HUES48 (cell line): Measurements from ENCODE around the gene MYO5A.
A peak's percentile ranks its signal among the peaks of the same experiment; 100 is the strongest.
"Not testable (repeated sequence)": the region's sequence is repeated elsewhere in the genome, so short reads cannot be mapped to it uniquely, and the experiment has no call there.

Experiments
- H3K27ac ChIP-seq: one replicate; pipeline ENCODE4 v1.7.0; 2013; ENCODE audit warnings: low read depth, low read length, inconsistent platforms
- H3K27me3 ChIP-seq: 2 replicates; pipeline ENCODE4 v1.6.1; 2013; ENCODE audit warnings: mild to moderate bottlenecking, low read length; ENCODE audit not compliant: control insufficient read depth, insufficient read depth
- H3K36me3 ChIP-seq: 2 replicates; pipeline ENCODE4 v1.6.1; 2013; ENCODE audit warnings: low read length; ENCODE audit not compliant: control insufficient read depth, insufficient read depth
- H3K4me1 ChIP-seq: 2 replicates; pipeline ENCODE4 v1.6.1; 2013; ENCODE audit warnings: mild to moderate bottlenecking, low read length; ENCODE audit not compliant: control insufficient read depth, insufficient read depth
- H3K4me3 ChIP-seq: 2 replicates; pipeline ENCODE4 v1.5.1; 2013; ENCODE audit warnings: mild to moderate bottlenecking, low read depth, low read length
- H3K9ac ChIP-seq: 2 replicates; pipeline ENCODE4 v1.6.1; 2013; ENCODE audit warnings: mild to moderate bottlenecking, low read depth, low read length, moderate library complexity
- H3K9me3 ChIP-seq: 2 replicates; pipeline ENCODE4 v1.6.1; 2013; ENCODE audit warnings: low read length; ENCODE audit not compliant: control insufficient read depth, insufficient read depth

MYO5A gene

DNA sequence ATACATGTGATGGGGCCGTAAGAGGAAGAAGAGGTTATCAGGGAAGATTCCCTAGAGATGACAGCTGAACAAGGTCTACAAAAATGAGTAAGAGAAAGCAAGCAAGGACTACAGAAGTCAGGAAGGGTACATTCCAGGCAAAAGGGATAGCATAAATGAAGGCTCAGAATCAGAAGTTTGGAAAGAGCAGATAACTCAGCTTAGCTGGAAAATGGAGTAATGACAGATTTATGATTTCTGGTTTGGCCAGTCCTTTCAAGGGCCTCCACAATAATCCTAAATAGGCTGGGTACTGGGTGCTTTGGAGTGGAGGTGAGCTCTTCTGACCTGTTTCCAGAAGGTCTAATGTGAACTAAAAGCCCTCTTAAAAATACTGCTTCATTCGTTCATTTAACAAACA lies 110.7 kb downstream of the MYO5A start:
- Histone ChIP-seq H3K9ac (no peak overlapping the region), H3K4me1 (no peaks in the 10 kb centered on the region), H3K27ac (no peak overlapping the region), H3K4me3 (no peak overlapping the region), H3K36me3 (no peaks in the 10 kb centered on the region), H3K9me3 (no peaks in the 10 kb centered on the region), H3K27me3 (no peaks in the 10 kb centered on the region)

DNA sequence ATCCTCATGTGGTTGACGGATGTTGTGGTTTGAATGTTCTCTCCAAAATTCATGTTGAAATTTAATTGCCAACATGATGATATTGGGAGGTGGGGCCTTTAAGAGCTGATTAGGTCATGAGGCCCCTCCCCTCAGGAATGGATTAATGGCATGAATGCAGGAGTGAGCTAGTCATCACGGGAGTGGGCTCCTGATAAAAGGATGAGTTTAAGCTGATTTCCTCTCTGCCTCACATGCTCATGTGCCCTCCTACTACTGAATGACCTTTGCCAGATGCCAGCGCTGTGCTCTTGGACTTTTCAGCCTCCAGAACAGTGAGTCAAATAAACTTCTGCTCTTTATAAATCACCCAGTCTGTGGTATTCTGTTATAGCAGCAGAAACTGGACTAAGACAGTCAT lies 111.2 kb downstream of the MYO5A start:
- H3K4me3 ChIP-seq = no peak overlapping the region
- no peaks in the 10 kb centered on the region for H3K9me3 ChIP-seq
- H3K27ac ChIP-seq = no peak overlapping the region
- H3K27me3 ChIP-seq = no peaks in the 10 kb centered on the region
- no peaks in the 10 kb centered on the region for H3K4me1 ChIP-seq
- H3K9ac ChIP-seq = no peak overlapping the region
- no peaks in the 10 kb centered on the region for H3K36me3 ChIP-seq

DNA sequence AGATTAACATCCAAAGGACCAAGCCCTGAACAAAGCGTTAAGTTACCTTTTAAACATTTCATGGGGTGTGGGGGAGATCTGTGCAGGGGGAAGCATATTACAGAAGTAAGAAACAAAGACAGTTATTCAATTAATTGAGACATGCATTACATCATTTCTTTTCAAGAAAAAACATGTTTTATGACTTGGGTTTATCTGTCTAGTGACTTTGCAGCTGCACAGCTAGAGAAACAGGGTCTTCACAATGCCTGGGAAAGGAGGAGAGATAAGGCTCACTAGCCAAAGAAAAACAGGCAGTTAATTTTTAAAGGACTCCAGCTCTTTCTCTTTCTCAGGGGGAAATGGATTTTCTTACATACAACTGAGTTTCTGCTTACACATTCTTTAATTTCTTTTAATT lies 112.1 kb downstream of the MYO5A start:
- not testable (repeated sequence) for H3K4me1 ChIP-seq, H3K4me3 ChIP-seq, H3K9ac ChIP-seq, H3K27ac ChIP-seq, H3K36me3 ChIP-seq, H3K27me3 ChIP-seq, H3K9me3 ChIP-seq

DNA sequence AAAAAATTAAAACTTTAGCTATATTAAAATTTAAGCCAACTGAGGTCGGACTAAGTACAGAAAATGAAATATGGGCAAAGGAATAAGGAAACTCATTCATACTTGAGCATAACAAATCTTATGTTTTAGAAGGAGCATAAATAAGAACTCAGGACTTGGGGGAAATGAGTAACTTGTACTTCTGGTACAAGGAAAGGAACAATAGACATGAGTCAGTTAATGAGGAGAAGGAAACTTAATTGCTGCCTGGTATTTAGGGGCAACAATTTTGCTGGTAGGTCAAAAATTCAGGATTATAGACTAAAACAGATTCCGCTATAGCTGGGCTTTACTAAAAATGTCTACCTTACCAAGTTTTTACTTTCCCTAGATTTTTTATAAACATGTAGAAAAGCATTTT lies 113.1 kb downstream of the MYO5A start:
- H3K27ac ChIP-seq = no peak overlapping the region

DNA sequence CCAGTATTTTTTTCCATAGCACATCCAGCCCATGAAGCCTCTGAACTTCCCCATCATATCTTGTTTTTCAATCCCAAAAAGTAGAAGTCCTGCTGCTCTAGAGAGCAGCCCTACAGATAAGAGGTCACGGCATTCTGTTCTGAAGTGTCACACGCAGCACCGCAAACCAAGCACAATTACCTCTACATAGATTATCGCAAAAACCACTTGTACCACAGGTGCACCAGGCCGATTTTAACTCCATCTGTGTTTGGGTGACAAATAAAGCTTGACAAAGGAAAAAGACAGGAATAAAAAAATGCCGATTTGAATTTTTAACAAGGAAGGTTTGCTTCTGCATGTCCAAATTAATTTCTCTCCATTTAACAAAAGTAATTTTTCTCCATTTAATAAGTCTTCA lies 113.7 kb downstream of the MYO5A start:
- H3K4me1 ChIP-seq = no peaks in the 10 kb centered on the region
- no peaks in the 10 kb centered on the region for H3K27me3 ChIP-seq
- no peaks in the 10 kb centered on the region for H3K36me3 ChIP-seq
- no peak overlapping the region for H3K9ac ChIP-seq
- no peak overlapping the region for H3K4me3 ChIP-seq
- H3K27ac ChIP-seq = no peak overlapping the region
- H3K9me3 ChIP-seq = no peaks in the 10 kb centered on the region

More for the DNA sequence above, 113.1 kb downstream of the MYO5A start:
- H3K4me1 ChIP-seq = no peaks in the 10 kb centered on the region
- no peaks in the 10 kb centered on the region for H3K36me3 ChIP-seq
- H3K4me3 ChIP-seq = no peak overlapping the region
- H3K9me3 ChIP-seq = no peaks in the 10 kb centered on the region
- no peaks in the 10 kb centered on the region for H3K27me3 ChIP-seq
- H3K9ac ChIP-seq = no peak overlapping the region

DNA sequence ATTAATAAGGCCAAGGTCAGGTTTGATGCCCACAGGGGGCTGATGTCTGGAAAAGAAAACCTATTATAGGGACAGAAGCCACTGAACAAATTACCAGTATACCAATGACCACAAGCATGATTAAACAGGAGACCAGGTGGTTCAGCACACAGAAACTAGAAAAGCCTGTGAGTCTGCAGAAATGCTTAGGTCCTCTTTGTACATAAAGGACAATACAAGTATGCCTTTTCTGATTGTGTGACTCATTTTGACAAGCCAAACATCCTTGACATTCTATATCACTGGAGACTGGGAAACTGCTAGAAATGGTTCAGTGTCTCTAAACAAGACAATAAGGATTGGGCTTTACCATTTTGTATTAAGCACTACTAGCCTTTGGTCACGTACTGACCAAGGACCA lies 119.9 kb downstream of the MYO5A start:
- H3K9ac ChIP-seq = no peak overlapping the region
- no peaks in the 10 kb centered on the region for H3K27me3 ChIP-seq
- no peak overlapping the region for H3K27ac ChIP-seq
- no peaks in the 10 kb centered on the region for H3K4me1 ChIP-seq
- no peaks in the 10 kb centered on the region for H3K9me3 ChIP-seq
- H3K4me3 ChIP-seq = no peak overlapping the region
- 0 out of 2 replicates have a peak, but pooled peaks cover 4% of the 10 kb centered on the region for H3K36me3 ChIP-seq

DNA sequence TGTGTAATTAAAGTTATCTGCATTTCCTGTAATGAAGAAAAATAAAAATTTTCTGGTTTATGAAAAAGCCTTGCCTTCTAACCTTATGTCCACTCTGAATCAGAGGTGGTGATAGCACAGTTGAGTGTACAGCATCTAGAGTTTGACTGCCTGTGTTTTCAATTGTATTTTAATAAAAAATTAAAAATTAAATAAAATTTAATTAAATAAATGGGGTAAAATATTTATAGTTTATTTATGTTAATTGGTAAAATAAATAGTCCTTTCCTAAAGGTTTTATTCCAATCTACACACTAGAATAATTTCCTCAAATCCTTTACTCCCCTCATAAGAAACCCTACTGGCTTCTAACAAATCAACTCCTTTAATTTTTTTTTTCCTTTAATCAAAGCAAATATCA lies 121.3 kb downstream of the MYO5A start:
- no peaks in the 10 kb centered on the region for H3K27me3 ChIP-seq
- H3K27ac ChIP-seq = no peak overlapping the region
- no peaks in the 10 kb centered on the region for H3K9me3 ChIP-seq
- H3K9ac ChIP-seq = no peak overlapping the region
- H3K36me3 ChIP-seq = 0 out of 2 replicates have a peak, but pooled peaks cover 4% of the 10 kb centered on the region
- no peaks in the 10 kb centered on the region for H3K4me1 ChIP-seq
- no peak overlapping the region for H3K4me3 ChIP-seq

DNA sequence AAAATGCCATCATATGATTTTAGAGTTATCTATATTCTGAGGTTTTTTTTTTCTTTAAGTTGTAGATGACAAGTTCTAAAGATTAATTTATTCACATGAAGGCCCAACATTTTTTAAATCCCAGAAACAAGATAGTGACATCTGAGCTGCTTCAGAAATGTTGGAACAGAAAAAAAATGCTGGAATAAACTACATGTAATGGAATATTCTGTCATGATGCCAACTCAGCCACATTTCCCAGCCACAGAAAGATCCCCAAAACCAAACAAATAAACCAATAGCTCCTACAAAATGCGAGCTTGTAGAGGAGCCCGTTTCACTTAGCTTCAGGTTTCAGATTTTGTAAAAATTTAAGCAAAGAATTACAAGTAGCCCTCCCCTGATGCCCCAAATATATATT lies 122.1 kb downstream of the MYO5A start:
- no peak overlapping the region for H3K9ac ChIP-seq
- H3K9me3 ChIP-seq = no peaks in the 10 kb centered on the region
- H3K36me3 ChIP-seq = 0 out of 2 replicates have a peak, but pooled peaks cover 4% of the 10 kb centered on the region
- H3K27me3 ChIP-seq = no peaks in the 10 kb centered on the region
- no peak overlapping the region for H3K4me3 ChIP-seq
- no peak overlapping the region for H3K27ac ChIP-seq
- no peaks in the 10 kb centered on the region for H3K4me1 ChIP-seq

DNA sequence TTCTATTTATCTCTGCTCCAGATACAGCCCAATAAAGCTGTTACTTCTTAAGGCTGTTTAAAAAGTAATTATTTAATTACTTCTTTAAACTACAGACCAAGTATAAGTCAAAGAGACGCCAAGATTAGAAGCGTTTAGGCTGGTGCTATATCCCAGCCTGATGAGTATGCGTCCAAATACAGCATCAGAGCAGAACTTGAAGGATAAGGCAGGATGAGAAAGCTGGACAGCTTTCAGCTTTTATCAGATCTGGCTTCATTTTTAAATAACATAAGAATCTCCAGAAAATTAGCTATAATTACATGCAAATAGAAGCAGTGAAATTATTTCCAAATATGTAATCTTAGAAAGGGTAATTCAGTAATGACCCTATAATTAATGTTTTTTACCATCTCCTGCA lies 122.8 kb downstream of the MYO5A start:
- H3K4me1 ChIP-seq = no peaks in the 10 kb centered on the region
- H3K27me3 ChIP-seq = no peaks in the 10 kb centered on the region
- no peak overlapping the region for H3K4me3 ChIP-seq
- H3K36me3 ChIP-seq = 0 out of 2 replicates have a peak, but pooled peaks cover 4% of the 10 kb centered on the region
- no peaks in the 10 kb centered on the region for H3K9me3 ChIP-seq
- H3K27ac ChIP-seq = no peak overlapping the region
- no peak overlapping the region for H3K9ac ChIP-seq

DNA sequence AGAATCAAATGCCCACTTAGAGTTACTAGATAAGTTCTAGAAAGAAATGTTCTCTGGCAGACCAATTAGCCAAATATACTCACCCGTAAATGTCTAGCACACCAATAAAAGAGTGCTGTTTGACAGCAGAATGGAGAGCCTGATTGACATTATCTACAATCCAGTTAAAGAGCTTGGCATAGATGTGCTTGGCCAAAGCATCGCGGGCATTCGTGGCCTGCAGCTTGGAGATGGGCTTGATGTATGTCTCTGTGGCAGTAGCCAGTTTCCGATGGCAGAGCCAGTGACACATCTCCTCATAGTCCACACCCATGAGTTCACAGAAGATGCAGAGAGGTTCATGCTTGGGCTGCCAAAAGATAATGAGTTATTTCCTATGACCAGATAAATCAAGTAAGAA lies 131.6 kb downstream of the MYO5A start:
- Histone ChIP-seq H3K27ac (peak overlapping the region; percentile 10), H3K27me3 (no peaks in the 10 kb centered on the region), H3K4me3 (no peak overlapping the region), H3K9ac (no peak overlapping the region), H3K9me3 (no peaks in the 10 kb centered on the region), H3K4me1 (peaks cover 46% of the 10 kb centered on the region), H3K36me3 (no peaks in the 10 kb centered on the region)

DNA sequence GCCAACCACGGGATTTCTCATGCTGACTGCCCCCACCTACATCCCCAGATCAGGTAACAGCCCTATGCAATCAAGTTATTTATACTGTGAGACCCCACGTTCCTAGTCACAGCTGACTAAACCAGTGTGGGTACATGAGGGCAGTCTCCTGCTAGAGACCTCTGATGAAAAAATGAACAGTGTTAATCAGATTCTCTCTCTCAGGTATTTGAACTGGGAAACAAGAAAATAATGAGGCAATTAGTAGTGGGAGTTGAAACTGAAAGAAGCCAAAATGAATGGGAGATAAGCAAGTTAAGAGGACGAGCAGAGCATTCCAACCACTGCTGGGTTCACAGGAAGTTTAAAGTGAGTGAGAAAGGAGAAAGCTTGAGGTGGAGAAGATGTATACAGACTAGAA lies 134.6 kb downstream of the MYO5A start:
- Histone ChIP-seq H3K9ac (no peak overlapping the region), H3K4me1 (peaks cover 61% of the 10 kb centered on the region), H3K27ac (peak overlapping the region; percentile 42), H3K36me3 (no peaks in the 10 kb centered on the region), H3K27me3 (no peaks in the 10 kb centered on the region), H3K9me3 (no peaks in the 10 kb centered on the region), H3K4me3 (no peak overlapping the region)
